Natural killer cell (primary cell): ENCODE measurements around the gene S100A9. TPM values are rescaled to one million over a fixed set of nuclear protein-coding genes. Genes with fewer than 3 reads are reported as not detected.

Experiments
- ATAC-seq, 3 donors: fragments of 150-1000 bp in 2 of 3; fragments of 200-7000 bp in 1 of 3; cut with Tn5 transposase; 1 replicate in 1 of 3; 2 replicates in 2 of 3; pipeline ENCODE4 v1.10.0; 2021; ENCODE audit warnings: mild to moderate bottlenecking in 2 of 3, moderate library complexity in 2 of 3
- DNase-seq, 2 donors: peaks; one replicate each; pipeline versions ENCODE4 v3.0.0 to v3.0.0-alpha.2; 2013 to 2021; ENCODE audit warnings: mixed read lengths in 1 of 2
- H3K27ac ChIP-seq: one replicate; pipeline ENCODE4 v1.5.1; 2013; ENCODE audit warnings: mild to moderate bottlenecking, low read length
- H3K27me3 ChIP-seq: one replicate; pipeline ENCODE4 v1.6.1; 2013; ENCODE audit warnings: low read length; ENCODE audit not compliant: control insufficient read depth, insufficient read depth
- H3K36me3 ChIP-seq: one replicate; pipeline ENCODE4 v1.6.1; 2013; ENCODE audit warnings: low read length; ENCODE audit not compliant: control insufficient read depth, insufficient read depth
- H3K4me1 ChIP-seq: one replicate; pipeline ENCODE4 v1.6.1; 2013; ENCODE audit warnings: low read length; ENCODE audit not compliant: control insufficient read depth, insufficient read depth
- H3K4me3 ChIP-seq: one replicate; pipeline ENCODE4 v1.5.1; 2013; ENCODE audit warnings: low read length
- H3K9me3 ChIP-seq: one replicate; pipeline ENCODE4 v1.6.1; 2013; ENCODE audit warnings: low read length; ENCODE audit not compliant: control insufficient read depth, insufficient read depth
- H3K27ac Mint-ChIP-seq, 2 donors: one replicate each; pipeline ENCODE4 v1.8.0; 2022; ENCODE audit warnings: mild to moderate bottlenecking in 2 of 2, mixed read lengths in 2 of 2, moderate library complexity in 1 of 2
- H3K27me3 Mint-ChIP-seq, 2 donors: one replicate each; pipeline ENCODE4 v1.8.0; 2022; ENCODE audit warnings: low read depth in 2 of 2, mixed read lengths in 2 of 2
- H3K36me3 Mint-ChIP-seq: one replicate; pipeline ENCODE4 v1.8.0; 2022; ENCODE audit warnings: mixed read lengths
- H3K4me1 Mint-ChIP-seq, 2 donors: one replicate each; pipeline ENCODE4 v1.8.0; 2022; ENCODE audit warnings: mixed read lengths in 2 of 2
- H3K4me3 Mint-ChIP-seq: one replicate; pipeline ENCODE4 v1.8.0; 2022; ENCODE audit warnings: mild to moderate bottlenecking, moderate library complexity, mixed read lengths
- H3K9me3 Mint-ChIP-seq, 2 donors: one replicate each; pipeline ENCODE4 v1.8.0; 2022; ENCODE audit warnings: mixed read lengths in 2 of 2
- WGBS: methylation state at CpG from one replicate; pipeline ENCODE4 v1.1.7; 2013; ENCODE audit warnings: missing lambda C conversion rate; ENCODE audit not compliant: insufficient coverage; 5-methylcytosine and 5-hydroxymethylcytosine counted together
- intact Hi-C: fragments of 100-400 bp; cut with micrococcal nuclease; formaldehyde crosslinking; loops from one replicate; pipeline ENCODE4 v1.14.2; 2022
- total RNA-seq, 4 donors: library from RNA; stranded (reverse); fragments of 120-200 nt in 1 of 4; gene quantifications; one replicate each; pipeline versions ENCODE4 v1.2.3 to v1.2.4, GENCODE V29; 2013 to 2022
- TF ChIP-seq, protein P1 (sequence below): fragments of 200-600 bp; IDR thresholded peaks from one replicate; pipeline ENCODE4 v1.8.0; 2022; ENCODE audit warnings: antibody characterized with exemption

The S100A9 gene
- total RNA-seq, 3 donors from 2014 or later (not counting 1 experiment from before 2014, with no cell fraction given), result 13.1 to 334 (median 116) TPM

DNA sequence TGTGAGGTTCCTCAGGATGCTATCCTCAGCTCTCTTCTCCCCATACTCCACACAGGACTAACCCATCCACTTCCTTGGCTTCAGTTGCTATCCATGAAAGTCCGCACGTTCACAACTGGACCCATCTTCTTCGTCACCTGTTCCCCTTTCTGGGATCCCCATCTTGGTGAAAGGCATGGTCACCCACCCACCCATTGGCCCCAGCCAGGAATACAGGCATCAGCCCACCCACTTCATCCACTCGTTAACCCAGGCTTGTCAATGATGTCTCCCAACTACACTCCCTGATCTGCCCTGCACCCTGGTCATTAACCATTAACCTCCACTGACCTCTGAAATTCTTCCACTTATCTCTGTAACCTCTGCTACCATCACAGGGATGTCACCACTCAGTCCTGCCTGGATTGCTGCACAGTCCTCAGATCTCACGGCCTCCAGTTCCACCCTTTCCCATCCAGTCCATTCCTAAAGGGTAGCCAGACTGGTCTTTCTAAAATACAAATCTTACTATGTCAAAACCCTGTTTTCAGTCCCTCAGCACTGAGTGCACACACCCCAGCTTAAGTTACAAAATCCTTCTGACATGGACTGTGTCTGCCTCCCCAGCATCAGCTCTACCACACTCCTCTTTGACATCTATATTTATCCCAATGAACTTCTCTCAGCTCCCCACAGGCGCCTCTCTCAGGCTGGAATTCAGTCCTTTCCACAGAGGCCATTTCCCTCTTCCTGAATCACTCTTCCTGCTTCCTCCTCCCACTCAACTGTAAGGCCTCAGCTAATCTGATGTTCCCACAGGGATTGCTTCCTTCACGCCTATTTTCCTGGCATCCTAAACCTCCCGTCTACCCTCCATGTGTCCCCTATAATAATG, 19.4 kb upstream of the S100A9 start:
- Histone ChIP-seq H3K9me3 (no peaks in the 10 kb centered on the region), H3K27me3 (no peaks in the 10 kb centered on the region), H3K4me3 (no peak overlapping the region), H3K27ac (no peak overlapping the region), H3K36me3 (no peaks in the 10 kb centered on the region), H3K4me1 (peaks cover 7% of the 10 kb centered on the region)
- WGBS, result 90% methylated on average over 8 of the region's 8 CpGs
- intact Hi-C loops, result no loop called here
- Mint-ChIP-seq H3K27me3 (peaks cover 21 to 32% of the 10 kb centered on the region in 2 donors), H3K27ac (no peak overlapping the region), H3K9me3 (no peaks in the 10 kb centered on the region), H3K36me3 (no peaks in the 10 kb centered on the region), H3K4me1 (no peaks in the 10 kb centered on the region), H3K4me3 (no peak overlapping the region)
- DNase-seq, result no peak
- TF ChIP-seq, protein P1, sequence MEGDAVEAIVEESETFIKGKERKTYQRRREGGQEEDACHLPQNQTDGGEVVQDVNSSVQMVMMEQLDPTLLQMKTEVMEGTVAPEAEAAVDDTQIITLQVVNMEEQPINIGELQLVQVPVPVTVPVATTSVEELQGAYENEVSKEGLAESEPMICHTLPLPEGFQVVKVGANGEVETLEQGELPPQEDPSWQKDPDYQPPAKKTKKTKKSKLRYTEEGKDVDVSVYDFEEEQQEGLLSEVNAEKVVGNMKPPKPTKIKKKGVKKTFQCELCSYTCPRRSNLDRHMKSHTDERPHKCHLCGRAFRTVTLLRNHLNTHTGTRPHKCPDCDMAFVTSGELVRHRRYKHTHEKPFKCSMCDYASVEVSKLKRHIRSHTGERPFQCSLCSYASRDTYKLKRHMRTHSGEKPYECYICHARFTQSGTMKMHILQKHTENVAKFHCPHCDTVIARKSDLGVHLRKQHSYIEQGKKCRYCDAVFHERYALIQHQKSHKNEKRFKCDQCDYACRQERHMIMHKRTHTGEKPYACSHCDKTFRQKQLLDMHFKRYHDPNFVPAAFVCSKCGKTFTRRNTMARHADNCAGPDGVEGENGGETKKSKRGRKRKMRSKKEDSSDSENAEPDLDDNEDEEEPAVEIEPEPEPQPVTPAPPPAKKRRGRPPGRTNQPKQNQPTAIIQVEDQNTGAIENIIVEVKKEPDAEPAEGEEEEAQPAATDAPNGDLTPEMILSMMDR, result no peak
- ATAC-seq, result no peak

DNA sequence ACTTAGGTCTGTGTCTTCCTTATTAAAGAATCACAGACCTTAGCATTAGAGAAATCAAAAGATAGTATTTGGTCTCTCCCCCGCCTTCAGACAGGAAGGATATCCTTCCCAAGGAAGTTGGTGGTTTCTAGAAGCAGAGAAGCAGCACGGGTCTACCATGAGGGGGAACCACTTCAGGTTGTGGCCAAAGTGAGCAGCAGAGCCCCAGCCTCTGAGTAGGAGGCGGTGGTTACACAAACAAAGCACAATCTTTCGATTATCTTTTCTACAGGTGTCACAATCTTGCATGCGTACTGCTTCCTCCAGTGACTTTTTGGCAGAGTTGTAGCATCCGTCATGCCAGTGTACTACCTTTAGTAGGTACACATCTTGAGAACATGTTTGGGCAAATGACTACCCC, 17.9 kb upstream of the S100A9 start:
- DNase-seq (peak in 1 of 2 donors; percentile 25), ATAC-seq (no peak)
- no peaks in the 10 kb centered on the region for H3K9me3 ChIP-seq
- 10% methylated on average over 6 of the region's 6 CpGs for WGBS
- Mint-ChIP-seq H3K9me3 (no peaks in the 10 kb centered on the region), H3K27ac (no peak overlapping the region), H3K4me1 (peaks cover 0 to 4% of the 10 kb centered on the region in 2 donors), H3K27me3 (peaks cover 33 to 40% of the 10 kb centered on the region in 2 donors), H3K36me3 (no peaks in the 10 kb centered on the region), H3K4me3 (no peak overlapping the region)
- peaks cover 12% of the 10 kb centered on the region for H3K4me1 ChIP-seq
- intact Hi-C loops, result no loop called here
- no peak overlapping the region for H3K27ac ChIP-seq
- no peaks in the 10 kb centered on the region for H3K27me3 ChIP-seq
- TF ChIP-seq, protein P1, result no peak
- H3K4me3 ChIP-seq, result no peak overlapping the region
- no peaks in the 10 kb centered on the region for H3K36me3 ChIP-seq

DNA sequence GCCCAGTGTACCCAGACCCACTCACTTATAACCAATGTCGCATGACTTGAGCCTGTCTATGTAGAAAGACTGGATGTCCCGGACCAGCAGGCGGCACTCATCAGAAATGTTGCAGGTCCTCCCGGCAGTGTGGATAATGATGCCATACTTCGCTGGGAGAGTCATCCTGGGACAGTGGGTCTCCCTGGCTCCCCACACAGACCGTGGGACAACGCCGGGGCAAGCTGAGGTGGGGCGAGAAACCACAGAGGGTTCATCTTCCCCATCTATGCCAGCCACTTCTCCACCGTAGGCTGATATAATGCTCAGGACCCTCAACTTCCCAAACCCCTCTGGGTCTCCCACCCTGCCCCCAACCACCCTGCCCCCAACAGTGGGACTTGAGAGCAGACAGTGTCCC, 17.3 kb upstream of the S100A9 start:
- Mint-ChIP-seq H3K4me1 (peaks cover under 1 to 4% of the 10 kb centered on the region in 2 donors), H3K4me3 (no peak overlapping the region), H3K36me3 (no peaks in the 10 kb centered on the region), H3K27me3 (peaks cover 28 to 42% of the 10 kb centered on the region in 2 donors), H3K27ac (no peak overlapping the region), H3K9me3 (no peaks in the 10 kb centered on the region)
- intact Hi-C loops, result no loop called here
- Histone ChIP-seq H3K4me1 (peaks cover 17% of the 10 kb centered on the region), H3K27ac (no peak overlapping the region), H3K27me3 (no peaks in the 10 kb centered on the region), H3K36me3 (no peaks in the 10 kb centered on the region), H3K9me3 (no peaks in the 10 kb centered on the region), H3K4me3 (no peak overlapping the region)
- ATAC-seq (no peak), DNase-seq (no peak)
- TF ChIP-seq, protein P1, result no peak
- 87% methylated on average over 10 of the region's 10 CpGs for WGBS
